ENCODE results near the gene HSD3B2. TPM values are rescaled to one million over a fixed set of nuclear protein-coding genes. Genes with fewer than 3 reads are reported as not detected.

Gene HSD3B2
- total and polyA plus RNA-seq, 2 donors (not counting 3 experiments of a cell fraction or from before 2014, with no cell fraction given): not detected

- no TSS peak for BruUV-seq (replicated peaks)
- CTCF ChIA-PET: no interaction called here
- no peak for DNase-seq (ENCODE audit: low read depth, low spot score)
- no peaks in the 10 kb centered on the region for H3K27me3 ChIP-seq (ENCODE audit: control insufficient read depth in 2 of 2, insufficient read depth in 2 of 2, low read length in 2 of 2)
- H3K4me3 ChIP-seq (replicated peaks in 1 of 3; ENCODE audit: insufficient read depth in 1 of 3, low read depth in 1 of 3, low read length in 3 of 3): no peak overlapping the region
- no peak overlapping the region for H3K9ac ChIP-seq (replicated peaks; ENCODE audit: extremely low read depth, insufficient read depth, low read length)
- TF ChIP-seq FOS (IDR thresholded peaks at IDR 0.05; ENCODE audit: borderline replicate concordance, insufficient read depth, low read length) (no peak), JUN (IDR thresholded peaks at IDR 0.05; ENCODE audit: borderline replicate concordance, insufficient read depth, insufficient read length, low read depth) (no peak)
- POLR2A ChIA-PET: no interaction called here
- dilution Hi-C loops (cut with MboI; ENCODE audit: extremely low pct_ligation_motif_present, low sequenced_read_pairs): no loop called here
- no peak overlapping the region for H2AFZ ChIP-seq (ENCODE audit: low read depth, low read length)
- H3K4me2 ChIP-seq (ENCODE audit: insufficient read depth, low read length): no peak overlapping the region
- intact Hi-C loops (cut with micrococcal nuclease): no loop called here
- H3K36me3 ChIP-seq (ENCODE audit: control insufficient read depth in 2 of 2, extremely low read depth in 1 of 2, insufficient read depth in 2 of 2, low read length in 2 of 2): no peaks in the 10 kb centered on the region
- no peaks in the 10 kb centered on the region for H3K9me3 ChIP-seq (replicated peaks; ENCODE audit: control insufficient read depth, insufficient read depth, low read length)
- no peaks in the 10 kb centered on the region for H3K79me2 ChIP-seq (ENCODE audit: control insufficient read depth, insufficient read depth, low read length)
- no peaks in the 10 kb centered on the region for H3K4me1 ChIP-seq (ENCODE audit: control insufficient read depth, extremely low read depth, insufficient read depth, low read length)
- FAIRE-seq: no peak
- H4K20me1 ChIP-seq (replicated peaks; ENCODE audit: control insufficient read depth, extremely low read depth, insufficient read depth, low read length): no peaks in the 10 kb centered on the region
- no peaks in the 10 kb centered on the region for H3K9me1 ChIP-seq (replicated peaks; ENCODE audit: control insufficient read depth, extremely low read depth, insufficient read depth, low read length)
- H3K27ac ChIP-seq (ENCODE audit: insufficient read depth, low read depth, low read length): no peak overlapping the region
These were observed 5.7 kb downstream of the HSD3B2 start for GRCh38 chr1:119420638-119421037.

- intact Hi-C loops (cut with micrococcal nuclease): no loop called here
- Histone ChIP-seq H3K36me3 (ENCODE audit: control insufficient read depth in 2 of 2, extremely low read depth in 1 of 2, insufficient read depth in 2 of 2, low read length in 2 of 2) (no peaks in the 10 kb centered on the region), H4K20me1 (replicated peaks; ENCODE audit: control insufficient read depth, extremely low read depth, insufficient read depth, low read length) (no peaks in the 10 kb centered on the region), H3K27ac (ENCODE audit: insufficient read depth, low read depth, low read length) (no peak overlapping the region), H3K9me1 (replicated peaks; ENCODE audit: control insufficient read depth, extremely low read depth, insufficient read depth, low read length) (no peaks in the 10 kb centered on the region), H2AFZ (ENCODE audit: low read depth, low read length) (no peak overlapping the region), H3K4me3 (replicated peaks in 1 of 3; ENCODE audit: insufficient read depth in 1 of 3, low read depth in 1 of 3, low read length in 3 of 3) (no peak overlapping the region), H3K27me3 (ENCODE audit: control insufficient read depth in 2 of 2, insufficient read depth in 2 of 2, low read length in 2 of 2) (no peaks in the 10 kb centered on the region), H3K4me1 (ENCODE audit: control insufficient read depth, extremely low read depth, insufficient read depth, low read length) (no peaks in the 10 kb centered on the region), H3K4me2 (ENCODE audit: insufficient read depth, low read length) (no peak overlapping the region), H3K9ac (replicated peaks; ENCODE audit: extremely low read depth, insufficient read depth, low read length) (no peak overlapping the region), H3K79me2 (ENCODE audit: control insufficient read depth, insufficient read depth, low read length) (no peaks in the 10 kb centered on the region), H3K9me3 (replicated peaks; ENCODE audit: control insufficient read depth, insufficient read depth, low read length) (no peaks in the 10 kb centered on the region)
- BruUV-seq (replicated peaks): no TSS peak
- no peak for TF ChIP-seq POLR2AphosphoS5 (IDR thresholded peaks at IDR 0.05; ENCODE audit: insufficient read depth, low read depth, low read length)
- no peak for TF ChIP-seq FOS (IDR thresholded peaks at IDR 0.05; ENCODE audit: borderline replicate concordance, insufficient read depth, low read length)
- TF ChIP-seq MYC (IDR thresholded peaks at IDR 0.05; ENCODE audit: low read depth, low read length): no peak
- TF ChIP-seq POLR2A (IDR thresholded peaks at IDR 0.05; ENCODE audit: low read depth, low read length): no peak
- TF ChIP-seq MAX (IDR thresholded peaks at IDR 0.05; ENCODE audit: insufficient read depth, insufficient read length): no peak
- no peak for TF ChIP-seq JUN (IDR thresholded peaks at IDR 0.05; ENCODE audit: borderline replicate concordance, insufficient read depth, insufficient read length, low read depth)
- TF ChIP-seq EZH2 (IDR thresholded peaks at IDR 0.05; ENCODE audit: borderline replicate concordance, low read depth, low read length, severe bottlenecking): no peak
- TF ChIP-seq GATA2 (IDR thresholded peaks at IDR 0.05; ENCODE audit: insufficient read depth, insufficient read length, low read depth, low read length): no peak
- no peak for TF ChIP-seq CTCF (IDR thresholded peaks at IDR 0.05; ENCODE audit: extremely low read depth in 1 of 2, insufficient read depth in 1 of 2, low read depth in 1 of 2, low read length in 2 of 2)
- ChIA-PET POLR2A (no interaction called here), CTCF (no interaction called here)
- dilution Hi-C loops (cut with MboI; ENCODE audit: extremely low pct_ligation_motif_present, low sequenced_read_pairs): no loop called here
- FAIRE-seq (no peak), DNase-seq (ENCODE audit: low read depth, low spot score) (no peak)
These were observed 7.7 kb downstream of the HSD3B2 start for GRCh38 chr1:119422631-119423030.

Data from endothelial cell of umbilical vein (primary cell).